Trophoblast cell (in vitro differentiated cells and primary cell): ENCODE measurements around the gene CCDC102A.

Experiments
- DNase-seq, 2 donors: peaks; one replicate each; pipeline ENCODE4 v3.0.0-alpha.2; 2016
- H2AFZ ChIP-seq: 2 replicates; pipeline ENCODE4 v1.6.1; 2013; ENCODE audit warnings: low read length, moderate library complexity, mild to moderate bottlenecking; ENCODE audit not compliant: insufficient read depth, poor library complexity
- H2AK5ac ChIP-seq: 2 replicates; pipeline ENCODE4 v1.6.1; 2013; ENCODE audit warnings: mild to moderate bottlenecking, low read length
- H2BK120ac ChIP-seq: 2 replicates; pipeline ENCODE4 v1.6.1; 2013; ENCODE audit warnings: low read length, mild to moderate bottlenecking, moderate library complexity; ENCODE audit not compliant: insufficient read depth, poor library complexity
- H2BK12ac ChIP-seq: 2 replicates; pipeline ENCODE4 v1.6.1; 2013; ENCODE audit warnings: mild to moderate bottlenecking, low read length, moderate library complexity
- H2BK5ac ChIP-seq: 2 replicates; pipeline ENCODE4 v1.6.1; 2013; ENCODE audit warnings: low read length, low read depth, moderate library complexity, mild to moderate bottlenecking; ENCODE audit not compliant: poor library complexity
- H3K14ac ChIP-seq: 2 replicates; pipeline ENCODE4 v1.6.1; 2013; ENCODE audit warnings: mild to moderate bottlenecking, low read length
- H3K18ac ChIP-seq: 2 replicates; pipeline ENCODE4 v1.6.1; 2013; ENCODE audit warnings: mild to moderate bottlenecking, low read length
- H3K23ac ChIP-seq: 2 replicates; pipeline ENCODE4 v1.6.1; 2013; ENCODE audit warnings: low read length
- H3K27ac ChIP-seq: 2 replicates; pipeline ENCODE4 v1.5.1; 2013; ENCODE audit warnings: low read depth, mild to moderate bottlenecking, inconsistent platforms, low read length, moderate library complexity
- H3K27me3 ChIP-seq: 2 replicates; pipeline ENCODE4 v1.6.1; 2013; ENCODE audit warnings: inconsistent platforms, mild to moderate bottlenecking, low read length, moderate library complexity; ENCODE audit not compliant: insufficient read depth
- H3K36me3 ChIP-seq, 2 experiments: 1 replicate in 1 of 2; 2 replicates in 1 of 2; pipeline ENCODE4 v1.6.1; 2013; ENCODE audit warnings: low read length in 2 of 2, mild to moderate bottlenecking in 2 of 2, moderate library complexity in 1 of 2; ENCODE audit not compliant: insufficient read depth in 2 of 2, control insufficient read depth in 1 of 2
- H3K4ac ChIP-seq: 2 replicates; pipeline ENCODE4 v1.6.1; 2013; ENCODE audit warnings: low read depth, mild to moderate bottlenecking, low read length, moderate library complexity
- H3K4me1 ChIP-seq, 2 experiments: 1 replicate in 1 of 2; 2 replicates in 1 of 2; pipeline ENCODE4 v1.6.1; 2013; ENCODE audit warnings: low read length in 2 of 2, mild to moderate bottlenecking in 2 of 2, moderate library complexity in 1 of 2; ENCODE audit not compliant: insufficient read depth in 2 of 2, control insufficient read depth in 1 of 2
- H3K4me2 ChIP-seq: 2 replicates; pipeline ENCODE4 v1.6.1; 2013; ENCODE audit warnings: inconsistent platforms, mild to moderate bottlenecking, low read length, moderate library complexity
- H3K4me3 ChIP-seq: 2 replicates; pipeline ENCODE4 v1.5.1; 2013; ENCODE audit warnings: mild to moderate bottlenecking, low read depth, low read length, inconsistent platforms
- H3K79me1 ChIP-seq: one replicate; pipeline ENCODE4 v1.6.1; 2013; ENCODE audit warnings: low read length
- H3K79me2 ChIP-seq: 2 replicates; pipeline ENCODE4 v1.6.1; 2013; ENCODE audit warnings: low read length, mild to moderate bottlenecking; ENCODE audit not compliant: control insufficient read depth, insufficient read depth, poor library complexity
- H3K9ac ChIP-seq: 2 replicates; pipeline ENCODE4 v1.6.1; 2013; ENCODE audit warnings: mild to moderate bottlenecking, low read length
- H3K9me3 ChIP-seq: 2 replicates; pipeline ENCODE4 v1.6.1; 2013; ENCODE audit warnings: low read depth, mild to moderate bottlenecking, control low read depth, inconsistent platforms, low read length; ENCODE audit not compliant: insufficient read depth
- H4K12ac ChIP-seq: 2 replicates; pipeline ENCODE4 v1.6.1; 2013; ENCODE audit warnings: low read depth, mild to moderate bottlenecking, low read length, moderate library complexity
- H4K8ac ChIP-seq: 2 replicates; pipeline ENCODE4 v1.6.1; 2013; ENCODE audit warnings: low read depth, mild to moderate bottlenecking, low read length, moderate library complexity
- H4K91ac ChIP-seq: one replicate; pipeline ENCODE4 v1.6.1; 2013; ENCODE audit warnings: low read depth, mild to moderate bottlenecking, low read length, moderate library complexity
- WGBS: extraction: QIAGEN DNeasy Blood & Tissue Kit; methylation state at CpG from one replicate; pipeline ENCODE4 v1.1.7; 2013; ENCODE audit warnings: missing lambda C conversion rate; ENCODE audit not compliant: insufficient read length, insufficient coverage; ENCODE audit errors: extremely low coverage; 5-methylcytosine and 5-hydroxymethylcytosine counted together

Gene CCDC102A

DNA sequence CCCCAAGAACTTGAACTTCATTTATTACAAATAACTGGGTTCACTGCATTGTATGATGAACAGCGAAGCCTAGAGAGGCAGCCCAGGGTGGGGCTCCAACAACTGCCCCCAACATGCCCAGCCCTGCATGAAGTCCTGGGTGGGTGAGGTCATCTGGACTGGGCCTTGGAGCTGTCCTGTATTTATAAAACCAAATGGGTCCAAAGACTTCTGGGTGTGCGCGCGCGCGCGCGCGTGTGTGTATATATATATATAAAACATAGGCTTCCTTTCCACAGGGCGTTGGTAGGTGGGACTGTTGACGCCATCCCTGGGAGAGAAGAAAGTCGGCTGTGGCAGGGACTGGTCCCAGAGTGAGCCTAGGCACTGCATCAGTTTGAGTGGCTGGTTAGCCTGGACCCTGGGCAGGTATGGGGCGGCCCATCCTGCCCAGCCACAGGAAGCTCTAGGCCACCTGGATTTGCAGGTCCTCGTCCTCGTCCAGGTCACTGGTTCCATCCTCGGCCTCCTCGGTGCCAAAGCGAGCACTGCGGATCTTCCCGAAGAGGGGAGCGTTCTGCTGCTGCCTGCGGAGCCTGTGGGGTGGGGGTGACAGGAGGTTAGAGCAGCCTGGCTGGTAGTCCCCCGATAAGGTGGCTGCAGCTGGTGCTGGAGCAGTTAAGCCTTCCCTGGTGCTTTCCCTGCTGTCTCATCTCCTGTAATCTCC is 23.9 kb downstream of the CCDC102A start:
- Histone ChIP-seq H2AK5ac (peak overlapping the region; percentile 98), H3K9ac (no peak overlapping the region), H3K4me2 (no peak overlapping the region), H4K12ac (peak overlapping the region; percentile 49), H3K23ac (no peak overlapping the region), H3K14ac (peak overlapping the region; percentile 96), H2BK12ac (peak overlapping the region; percentile 95), H3K79me2 (peaks cover 37% of the 10 kb centered on the region), H4K8ac (peak overlapping the region; percentile 86), H3K4ac (peak overlapping the region; percentile 87), H3K36me3 (peaks cover 0 to 5% of the 10 kb centered on the region in 2 experiments), H2BK120ac (peak overlapping the region; percentile 100), H3K27me3 (no peaks in the 10 kb centered on the region), H3K79me1 (peaks cover 82% of the 10 kb centered on the region), H3K27ac (peak overlapping the region; percentile 98), H3K4me1 (peaks cover 67 to 70% of the 10 kb centered on the region in 2 experiments), H4K91ac (peak overlapping the region; percentile 100), H2BK5ac (peak overlapping the region; percentile 94), H2AFZ (peak overlapping the region; percentile 53), H3K9me3 (no peaks in the 10 kb centered on the region), H3K4me3 (no peak overlapping the region), H3K18ac (peak overlapping the region; percentile 97)
- no CpG with 5 or more reads among the region's 23 CpGs for WGBS
- no peak for DNase-seq

DNA sequence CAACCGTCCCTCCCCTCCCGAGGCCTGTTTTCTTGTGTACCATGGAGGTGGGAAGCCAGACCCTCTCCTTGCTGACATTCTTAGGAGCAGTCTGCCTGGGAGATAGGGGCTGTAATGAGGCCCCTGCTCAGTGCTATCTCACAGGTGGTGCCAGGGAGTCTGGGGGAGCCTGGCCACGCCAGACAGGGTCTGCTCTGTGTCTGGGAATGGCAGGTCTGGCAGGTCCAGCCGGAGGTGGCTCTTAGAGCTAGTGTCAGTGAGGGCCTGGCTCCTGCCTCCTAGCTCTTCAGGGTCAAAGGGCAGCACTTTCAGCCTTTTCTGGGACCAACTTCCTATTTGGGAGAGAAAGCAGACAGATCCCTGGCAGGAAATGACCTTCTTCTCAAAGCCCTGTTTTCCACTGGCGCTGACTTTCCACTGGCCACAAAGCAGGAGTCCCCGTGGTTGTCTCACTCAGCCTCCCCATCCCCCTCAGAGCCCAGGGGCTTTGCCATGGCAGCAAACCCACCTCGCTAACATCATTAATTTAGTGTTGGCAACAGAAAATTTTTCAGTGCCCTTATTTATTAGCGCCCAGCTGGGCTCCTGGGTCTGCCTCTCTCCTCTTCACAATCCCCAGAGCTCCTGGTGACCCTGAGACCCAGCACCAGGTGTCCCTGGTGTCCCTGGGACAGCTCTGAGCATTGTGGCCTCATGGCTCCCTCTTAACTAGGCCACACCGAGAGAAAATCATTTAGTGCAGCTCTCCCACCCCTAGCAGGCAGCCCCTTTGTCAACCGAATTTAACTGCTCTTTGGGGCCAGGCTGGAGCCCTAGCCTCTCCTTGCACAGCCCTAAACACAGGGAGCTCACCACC is 26.1 kb downstream of the CCDC102A start:
- Histone ChIP-seq H3K23ac (no peak overlapping the region), H2BK12ac (peak overlapping the region; percentile 72), H2AK5ac (peak overlapping the region; percentile 97), H3K79me1 (peaks cover 79% of the 10 kb centered on the region), H3K9ac (peak overlapping the region; percentile 53), H3K36me3 (peaks cover 0 to 3% of the 10 kb centered on the region in 2 experiments), H3K9me3 (no peaks in the 10 kb centered on the region), H3K4me2 (no peak overlapping the region), H4K8ac (peak overlapping the region; percentile 89), H3K4me3 (no peak overlapping the region), H3K27me3 (no peaks in the 10 kb centered on the region), H3K4me1 (peaks cover 59 to 61% of the 10 kb centered on the region in 2 experiments), H4K12ac (peak overlapping the region; percentile 9), H3K4ac (peak overlapping the region; percentile 60), H2BK120ac (peak overlapping the region; percentile 100), H2BK5ac (peak overlapping the region; percentile 100), H2AFZ (peak overlapping the region; percentile 28), H3K79me2 (peaks cover 33% of the 10 kb centered on the region), H3K14ac (peak overlapping the region; percentile 97), H3K27ac (peak overlapping the region; percentile 100), H3K18ac (peak overlapping the region; percentile 69), H4K91ac (peak overlapping the region; percentile 98)
- DNase-seq = no peak
- no CpG with 5 or more reads among the region's 10 CpGs for WGBS

DNA sequence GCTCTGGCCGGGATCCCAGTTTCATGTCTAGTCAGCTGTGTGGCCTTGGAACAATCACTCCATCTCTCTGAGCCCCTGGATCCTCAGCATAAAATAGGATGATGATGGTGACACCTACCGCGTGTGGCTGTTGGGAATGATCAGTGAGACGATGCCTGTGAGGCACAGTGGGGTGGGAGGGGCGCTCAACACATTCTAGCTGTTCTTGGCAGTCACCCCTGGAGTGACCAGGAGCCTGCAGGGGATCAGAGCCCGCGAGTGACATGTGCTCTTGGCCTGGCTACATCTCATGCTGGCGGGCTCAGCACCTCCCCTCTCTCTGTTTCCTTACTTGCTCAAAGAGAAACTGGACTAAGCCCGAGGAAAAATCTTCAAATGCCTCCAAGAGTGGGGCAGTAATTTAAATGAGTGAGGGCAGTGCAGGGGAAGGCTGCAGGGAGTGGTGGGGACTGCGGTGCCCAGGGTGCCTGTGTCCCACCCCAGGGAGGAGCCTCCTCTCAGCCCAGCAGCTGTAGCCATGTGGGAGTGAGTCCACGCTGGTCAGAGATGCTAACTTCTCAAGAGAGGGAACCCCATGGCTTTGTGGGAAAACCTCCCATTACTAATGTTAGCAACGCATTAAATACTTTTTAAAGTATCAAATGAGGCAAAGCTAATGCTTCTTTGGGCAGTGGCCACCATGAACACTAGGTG is 27.0 kb downstream of the CCDC102A start:
- Histone ChIP-seq H3K23ac (no peak overlapping the region), H2BK12ac (peak overlapping the region; percentile 82), H3K18ac (peak overlapping the region; percentile 89), H3K4me2 (no peak overlapping the region), H2AK5ac (peak overlapping the region; percentile 92), H4K8ac (peak overlapping the region; percentile 64), H3K36me3 (peaks cover 0 to 3% of the 10 kb centered on the region in 2 experiments), H3K79me2 (peaks cover 32% of the 10 kb centered on the region), H3K27me3 (no peaks in the 10 kb centered on the region), H2BK120ac (peak overlapping the region; percentile 99), H3K4ac (peak overlapping the region; percentile 94), H3K14ac (peak overlapping the region; percentile 96), H3K9me3 (no peaks in the 10 kb centered on the region), H3K4me3 (no peak overlapping the region), H3K79me1 (peaks cover 79% of the 10 kb centered on the region), H2BK5ac (peak overlapping the region; percentile 98), H2AFZ (peak overlapping the region; percentile 12), H3K9ac (no peak overlapping the region), H3K27ac (peak overlapping the region; percentile 100), H3K4me1 (peaks cover 54 to 57% of the 10 kb centered on the region in 2 experiments), H4K12ac (peak overlapping the region; percentile 28), H4K91ac (peak overlapping the region; percentile 99)
- WGBS = no CpG with 5 or more reads among the region's 12 CpGs
- DNase-seq = no peak

DNA sequence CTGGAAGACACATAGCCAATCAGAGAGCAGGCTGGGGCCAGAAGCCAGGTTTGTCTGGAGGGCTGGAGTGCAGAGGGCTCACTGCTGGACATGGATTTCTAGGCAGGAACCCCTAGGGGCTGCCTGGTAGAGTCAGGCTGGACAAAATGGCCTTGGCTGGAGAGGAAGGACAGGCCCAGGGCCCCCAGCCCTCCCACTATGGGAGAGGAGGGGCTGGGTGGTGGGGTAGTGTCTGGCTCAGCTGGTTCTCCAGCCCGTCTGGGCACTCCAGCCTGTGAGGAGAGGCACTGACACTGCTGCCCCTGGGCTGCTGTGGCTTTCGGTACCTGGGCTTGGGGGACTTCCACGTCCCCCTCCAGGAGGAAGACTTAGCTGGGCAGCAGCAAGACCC is 28.3 kb downstream of the CCDC102A start:
- H2BK5ac ChIP-seq = peak overlapping the region; percentile 98
- DNase-seq = no peak
- H3K27me3 ChIP-seq = no peaks in the 10 kb centered on the region
- peak overlapping the region; percentile 95 for H2AK5ac ChIP-seq
- peak overlapping the region; percentile 95 for H3K14ac ChIP-seq
- H3K18ac ChIP-seq = peak overlapping the region; percentile 36
- H3K36me3 ChIP-seq = peaks cover 0 to 3% of the 10 kb centered on the region in 2 experiments
- peaks cover 25% of the 10 kb centered on the region for H3K79me2 ChIP-seq
- peak overlapping the region; percentile 61 for H2BK12ac ChIP-seq
- H3K23ac ChIP-seq = no peak overlapping the region
- peak overlapping the region; percentile 82 for H4K8ac ChIP-seq
- peaks cover 80% of the 10 kb centered on the region for H3K79me1 ChIP-seq
- H4K91ac ChIP-seq = peak overlapping the region; percentile 99
- peak overlapping the region; percentile 91 for H3K4ac ChIP-seq
- H3K27ac ChIP-seq = peak overlapping the region; percentile 100
- no peak overlapping the region for H2AFZ ChIP-seq
- H3K4me3 ChIP-seq = no peak overlapping the region
- H3K9ac ChIP-seq = no peak overlapping the region
- no peaks in the 10 kb centered on the region for H3K9me3 ChIP-seq
- H2BK120ac ChIP-seq = peak overlapping the region; percentile 99
- no peak overlapping the region for H3K4me2 ChIP-seq
- no CpG with 5 or more reads among the region's 3 CpGs for WGBS
- peaks cover 48 to 50% of the 10 kb centered on the region in 2 experiments for H3K4me1 ChIP-seq
- peak overlapping the region; percentile 5 for H4K12ac ChIP-seq
